Measurements from ENCODE around the gene NCOA7. TPM values are rescaled to one million over a fixed set of nuclear protein-coding genes. Genes with fewer than 3 reads are reported as not detected.

Gene NCOA7
- total RNA-seq, 3 donors from 2014 or later = 62.6 to 94.7 (median 82.4) TPM

GRCh38 chr6:125852587-125852986 lies 61.8 kb downstream of the NCOA7 start:
- Histone ChIP-seq H3K27ac (no peak overlapping the region), H3K27me3 (no peaks in the 10 kb centered on the region), H3K4me3 (no peak overlapping the region), H3K4me1 (no peaks in the 10 kb centered on the region), H3K9me3 (no peaks in the 10 kb centered on the region), H3K36me3 (no peaks in the 10 kb centered on the region)
- TF ChIP-seq POLR2A (IDR thresholded peaks at IDR 0.05) (no peak), POLR2AphosphoS5 (IDR thresholded peaks at IDR 0.05) (no peak)
- TF ChIP-seq, protein P1, sequence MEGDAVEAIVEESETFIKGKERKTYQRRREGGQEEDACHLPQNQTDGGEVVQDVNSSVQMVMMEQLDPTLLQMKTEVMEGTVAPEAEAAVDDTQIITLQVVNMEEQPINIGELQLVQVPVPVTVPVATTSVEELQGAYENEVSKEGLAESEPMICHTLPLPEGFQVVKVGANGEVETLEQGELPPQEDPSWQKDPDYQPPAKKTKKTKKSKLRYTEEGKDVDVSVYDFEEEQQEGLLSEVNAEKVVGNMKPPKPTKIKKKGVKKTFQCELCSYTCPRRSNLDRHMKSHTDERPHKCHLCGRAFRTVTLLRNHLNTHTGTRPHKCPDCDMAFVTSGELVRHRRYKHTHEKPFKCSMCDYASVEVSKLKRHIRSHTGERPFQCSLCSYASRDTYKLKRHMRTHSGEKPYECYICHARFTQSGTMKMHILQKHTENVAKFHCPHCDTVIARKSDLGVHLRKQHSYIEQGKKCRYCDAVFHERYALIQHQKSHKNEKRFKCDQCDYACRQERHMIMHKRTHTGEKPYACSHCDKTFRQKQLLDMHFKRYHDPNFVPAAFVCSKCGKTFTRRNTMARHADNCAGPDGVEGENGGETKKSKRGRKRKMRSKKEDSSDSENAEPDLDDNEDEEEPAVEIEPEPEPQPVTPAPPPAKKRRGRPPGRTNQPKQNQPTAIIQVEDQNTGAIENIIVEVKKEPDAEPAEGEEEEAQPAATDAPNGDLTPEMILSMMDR (IDR thresholded peaks at IDR 0.05) = no peak
- intact Hi-C loops (cut with DNase I; ENCODE audit: low total_unique reads) = no loop called here
- DNase-seq (ENCODE audit: low spot score in 2 of 2) = no peak

DNA sequence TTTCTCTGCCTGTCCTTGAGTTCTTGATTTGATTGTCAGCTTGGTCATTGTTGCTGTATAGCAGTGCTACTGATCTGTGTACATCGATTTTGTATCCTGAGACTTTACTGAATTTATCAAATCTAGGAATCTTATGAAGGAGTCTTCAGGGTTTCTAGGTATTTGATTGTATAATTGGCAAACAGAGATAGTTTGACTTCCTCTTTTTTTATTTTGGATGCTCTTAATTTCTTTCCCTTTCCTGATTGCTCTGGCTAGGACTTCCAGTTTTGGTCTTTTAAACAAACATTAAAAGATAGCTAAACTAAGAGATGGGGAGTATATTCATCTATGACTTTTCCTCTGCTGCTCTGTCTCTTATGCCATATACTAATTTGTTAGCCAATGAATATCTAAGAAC lies 62.4 kb downstream of the NCOA7 start:
- Histone ChIP-seq H3K27me3 (no peaks in the 10 kb centered on the region), H3K9me3 (no peaks in the 10 kb centered on the region), H3K27ac (no peak overlapping the region), H3K36me3 (no peaks in the 10 kb centered on the region), H3K4me3 (no peak overlapping the region), H3K4me1 (no peaks in the 10 kb centered on the region)
- no peak for DNase-seq (ENCODE audit: low spot score in 2 of 2)
- TF ChIP-seq POLR2AphosphoS5 (IDR thresholded peaks at IDR 0.05) (no peak), POLR2A (IDR thresholded peaks at IDR 0.05) (no peak)
- TF ChIP-seq, protein P1 (IDR thresholded peaks at IDR 0.05) = no peak
- intact Hi-C loops (cut with DNase I; ENCODE audit: low total_unique reads) = no loop called here

DNA sequence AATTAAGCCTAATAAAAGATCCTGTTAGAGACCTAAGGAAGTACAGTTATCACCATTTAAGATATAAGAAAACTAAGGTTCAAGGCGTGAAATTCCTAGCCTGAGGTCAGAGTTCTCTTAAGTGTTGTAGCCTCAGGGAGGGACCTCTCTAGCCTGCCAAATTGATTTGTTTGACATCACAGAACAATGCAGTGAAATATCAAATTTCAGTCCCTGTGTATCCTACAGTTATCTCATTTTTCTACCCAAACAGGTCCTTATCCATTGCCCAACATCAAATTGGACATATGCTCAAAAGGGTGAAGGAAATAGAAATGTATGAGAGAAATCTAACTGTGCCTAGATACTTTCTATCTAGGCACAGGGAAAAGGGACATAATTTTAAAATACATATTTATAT lies 63.0 kb downstream of the NCOA7 start:
- TF ChIP-seq, protein P1 (IDR thresholded peaks at IDR 0.05) = no peak
- TF ChIP-seq POLR2AphosphoS5 (IDR thresholded peaks at IDR 0.05) = no peak
- TF ChIP-seq POLR2A (IDR thresholded peaks at IDR 0.05) = no peak
- DNase-seq (ENCODE audit: low spot score in 2 of 2) = no peak
- no peaks in the 10 kb centered on the region for H3K27me3 ChIP-seq
- no peaks in the 10 kb centered on the region for H3K9me3 ChIP-seq
- H3K4me1 ChIP-seq = no peaks in the 10 kb centered on the region
- intact Hi-C loops (cut with DNase I; ENCODE audit: low total_unique reads) = loop anchor here (2.0 kb wide), 1 partner anchor 57 kb away; no protein-coding TSS in a partner anchor
- no peaks in the 10 kb centered on the region for H3K36me3 ChIP-seq
- H3K27ac ChIP-seq = no peak overlapping the region
- H3K4me3 ChIP-seq = no peak overlapping the region

GRCh38 chr6:125854355-125854754 lies 63.6 kb downstream of the NCOA7 start:
- H3K4me1 ChIP-seq = no peaks in the 10 kb centered on the region
- H3K4me3 ChIP-seq = no peak overlapping the region
- intact Hi-C loops (cut with DNase I; ENCODE audit: low total_unique reads) = loop anchor here (2.0 kb wide), 1 partner anchor 58 kb away; no protein-coding TSS in a partner anchor
- H3K9me3 ChIP-seq = no peaks in the 10 kb centered on the region
- H3K27me3 ChIP-seq = no peaks in the 10 kb centered on the region
- no peaks in the 10 kb centered on the region for H3K36me3 ChIP-seq
- H3K27ac ChIP-seq = no peak overlapping the region
- TF ChIP-seq POLR2A (IDR thresholded peaks at IDR 0.05) = no peak
- no peak for TF ChIP-seq POLR2AphosphoS5 (IDR thresholded peaks at IDR 0.05)
- TF ChIP-seq, protein P1 (IDR thresholded peaks at IDR 0.05) = no peak
- no peak for DNase-seq (ENCODE audit: low spot score in 2 of 2)

DNA sequence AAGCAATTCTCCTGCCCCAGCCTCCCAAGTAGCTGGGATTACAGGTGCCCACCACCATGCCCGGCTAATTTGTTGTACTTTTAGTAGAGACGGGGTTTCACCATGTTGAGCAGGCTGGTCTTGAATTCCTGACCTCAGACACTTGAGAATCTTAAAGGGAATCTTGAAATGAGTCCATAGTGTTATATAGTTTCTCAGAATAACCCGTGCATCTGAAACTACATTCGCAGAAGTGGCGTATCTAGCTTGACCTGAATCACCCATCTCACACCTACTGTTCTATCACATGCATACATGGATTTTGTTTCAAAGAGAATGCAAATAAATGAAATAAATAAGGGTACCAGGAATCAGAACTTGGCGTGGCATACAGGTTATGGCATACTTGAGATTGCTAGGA lies 65.0 kb downstream of the NCOA7 start:
- Histone ChIP-seq H3K9me3 (no peaks in the 10 kb centered on the region), H3K27ac (no peak overlapping the region), H3K36me3 (no peaks in the 10 kb centered on the region), H3K4me1 (no peaks in the 10 kb centered on the region), H3K4me3 (no peak overlapping the region), H3K27me3 (no peaks in the 10 kb centered on the region)
- DNase-seq (ENCODE audit: low spot score in 2 of 2) = no peak
- intact Hi-C loops (cut with DNase I; ENCODE audit: low total_unique reads) = loop anchor here (2.0 kb wide), 1 partner anchor 59 kb away; no protein-coding TSS in a partner anchor
- no peak for TF ChIP-seq POLR2AphosphoS5 (IDR thresholded peaks at IDR 0.05)
- no peak for TF ChIP-seq POLR2A (IDR thresholded peaks at IDR 0.05)
- TF ChIP-seq, protein P1 (IDR thresholded peaks at IDR 0.05) = no peak
